NCI-H69 (cell line): ENCODE data around the gene TMCO5A.

ENCODE experiments used
- DNase-seq: peaks from one replicate; lab custom pipeline; 2025; lab: John Stamatoyannopoulos, UW

The TMCO5A gene

DNA sequence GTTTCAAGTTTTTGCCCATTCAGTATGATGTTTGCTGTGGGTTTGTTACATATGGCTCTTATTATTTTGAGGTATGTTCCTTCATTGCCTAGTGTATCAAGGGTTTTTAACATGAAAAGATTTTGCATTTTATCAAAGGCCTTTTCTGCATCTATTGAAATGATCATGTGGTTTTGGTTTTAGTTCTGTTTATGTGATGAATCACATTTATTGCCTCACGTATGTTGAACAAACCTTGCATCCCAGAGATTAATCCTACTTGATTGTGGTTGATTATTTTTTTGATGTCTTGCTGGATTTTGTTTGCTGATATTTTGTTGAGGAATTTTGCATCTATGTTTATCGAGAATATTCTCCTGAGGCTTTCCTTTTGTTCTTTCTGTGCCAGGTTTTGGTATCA lies 39.4 kb downstream of the TMCO5A start:
- DNase-seq = no peak

DNA sequence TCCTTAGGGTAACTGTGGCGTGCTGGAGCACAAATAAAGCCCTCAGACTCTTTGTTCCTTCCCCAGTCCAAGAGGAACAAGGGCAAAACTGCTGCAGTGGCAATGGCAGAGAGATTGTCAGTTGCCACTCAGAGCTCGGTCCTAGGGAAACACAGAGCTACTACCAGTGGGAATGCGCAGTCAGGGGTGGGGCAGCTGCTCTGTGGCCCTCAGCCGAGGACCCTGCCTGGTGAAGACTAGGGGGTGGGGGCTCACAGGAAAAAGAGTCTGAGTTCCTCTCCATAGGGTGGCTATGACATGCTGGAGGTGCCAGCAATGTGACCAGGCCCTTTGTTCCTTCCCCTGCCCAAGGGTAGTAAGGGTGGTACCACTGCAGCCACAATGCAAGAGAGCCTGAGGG lies 43.8 kb downstream of the TMCO5A start:
- DNase-seq = no peak

DNA sequence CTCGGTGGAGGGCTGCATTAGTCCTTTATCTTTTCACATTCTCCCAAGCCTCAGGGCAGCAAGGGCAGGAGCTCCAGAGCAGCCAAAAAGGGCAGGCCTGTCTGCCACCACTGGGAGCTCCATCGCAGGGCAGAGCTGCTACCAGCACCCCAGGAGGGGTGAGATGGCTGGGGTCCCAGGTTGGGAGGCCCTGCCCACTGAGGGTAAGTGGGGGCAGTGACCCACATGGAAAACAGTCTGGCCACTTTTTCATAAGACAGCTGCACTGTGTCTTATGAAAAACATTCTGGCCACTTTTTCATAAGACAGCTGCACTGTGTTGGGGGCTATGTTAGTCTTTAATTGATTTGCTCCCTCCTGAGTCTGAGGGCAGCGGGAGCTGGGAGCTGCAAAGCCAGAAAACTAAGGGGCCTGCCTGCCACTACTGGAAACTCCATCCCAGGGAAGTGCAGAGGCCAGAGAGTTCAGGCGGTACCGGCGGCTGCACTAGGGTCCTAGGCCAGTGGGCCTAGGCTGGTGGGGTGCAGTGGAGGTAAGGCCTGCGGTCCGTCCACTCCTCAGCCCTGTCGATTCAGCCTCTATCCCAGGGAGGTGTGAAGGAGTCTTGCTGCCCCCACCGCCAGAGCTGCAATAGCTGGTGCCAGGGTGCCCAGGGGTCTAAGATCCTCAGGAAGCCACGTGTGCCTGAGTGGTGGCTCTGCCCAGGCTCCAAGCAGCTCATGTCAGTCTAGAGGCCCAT lies 45.4 kb downstream of the TMCO5A start:
- no peak for DNase-seq

DNA sequence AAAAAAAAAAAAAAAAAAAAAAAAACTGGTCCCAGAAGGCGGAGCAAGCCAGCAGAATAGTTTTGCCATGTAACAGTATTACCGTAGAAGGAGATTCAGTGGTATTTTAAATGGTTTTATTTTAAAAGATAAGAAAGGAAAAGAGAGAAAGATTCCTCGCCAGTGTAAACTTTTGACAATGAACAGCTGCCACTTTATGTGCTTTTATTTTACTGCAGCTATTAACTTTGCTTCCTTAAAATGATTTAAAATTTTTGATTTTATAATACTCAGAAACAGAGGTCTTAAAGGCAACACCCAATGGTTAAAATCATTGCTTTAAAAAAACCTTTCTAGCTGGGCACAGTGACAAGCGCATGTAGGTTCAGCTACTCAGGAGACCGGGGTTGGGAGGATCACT lies 46.8 kb downstream of the TMCO5A start:
- no peak for DNase-seq

DNA sequence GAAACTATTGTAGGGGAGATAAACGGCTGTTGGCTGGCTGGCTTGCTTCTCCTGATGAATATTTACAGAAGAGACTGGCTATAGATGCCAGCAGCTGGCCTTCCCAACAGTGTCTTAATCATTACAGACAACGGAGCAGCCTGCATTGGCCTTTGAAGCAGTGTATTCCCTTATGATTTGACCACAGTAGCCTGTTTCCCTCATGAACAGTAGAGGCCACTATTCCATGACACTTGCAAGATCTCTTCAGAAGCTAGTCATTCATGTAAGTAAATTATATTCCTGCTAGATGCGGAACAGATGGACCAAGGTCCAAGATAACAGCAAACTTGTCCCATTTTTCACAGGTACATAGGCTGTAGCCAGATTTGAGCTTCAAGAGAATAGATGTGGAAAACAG lies 47.3 kb downstream of the TMCO5A start:
- DNase-seq = peak; percentile 55

DNA sequence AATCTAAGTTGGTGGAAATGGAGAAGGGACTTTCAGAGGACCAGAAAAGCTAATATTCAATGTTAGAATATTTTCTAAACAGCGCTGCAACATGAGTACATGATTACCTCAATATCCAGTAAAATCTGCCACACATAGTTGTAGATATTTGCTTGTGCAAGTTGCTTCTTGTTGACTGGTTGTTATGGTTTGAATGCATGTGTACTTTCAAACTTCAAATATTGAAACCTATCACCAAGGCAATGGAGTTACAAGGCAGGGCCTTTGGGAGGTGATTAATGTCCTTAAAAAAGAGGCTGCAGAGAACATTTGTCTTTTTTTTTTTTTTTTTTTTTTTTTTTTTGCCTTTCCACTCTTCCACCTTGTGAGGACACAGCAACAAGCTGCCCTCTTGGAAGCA lies 49.9 kb downstream of the TMCO5A start:
- no peak for DNase-seq

DNA sequence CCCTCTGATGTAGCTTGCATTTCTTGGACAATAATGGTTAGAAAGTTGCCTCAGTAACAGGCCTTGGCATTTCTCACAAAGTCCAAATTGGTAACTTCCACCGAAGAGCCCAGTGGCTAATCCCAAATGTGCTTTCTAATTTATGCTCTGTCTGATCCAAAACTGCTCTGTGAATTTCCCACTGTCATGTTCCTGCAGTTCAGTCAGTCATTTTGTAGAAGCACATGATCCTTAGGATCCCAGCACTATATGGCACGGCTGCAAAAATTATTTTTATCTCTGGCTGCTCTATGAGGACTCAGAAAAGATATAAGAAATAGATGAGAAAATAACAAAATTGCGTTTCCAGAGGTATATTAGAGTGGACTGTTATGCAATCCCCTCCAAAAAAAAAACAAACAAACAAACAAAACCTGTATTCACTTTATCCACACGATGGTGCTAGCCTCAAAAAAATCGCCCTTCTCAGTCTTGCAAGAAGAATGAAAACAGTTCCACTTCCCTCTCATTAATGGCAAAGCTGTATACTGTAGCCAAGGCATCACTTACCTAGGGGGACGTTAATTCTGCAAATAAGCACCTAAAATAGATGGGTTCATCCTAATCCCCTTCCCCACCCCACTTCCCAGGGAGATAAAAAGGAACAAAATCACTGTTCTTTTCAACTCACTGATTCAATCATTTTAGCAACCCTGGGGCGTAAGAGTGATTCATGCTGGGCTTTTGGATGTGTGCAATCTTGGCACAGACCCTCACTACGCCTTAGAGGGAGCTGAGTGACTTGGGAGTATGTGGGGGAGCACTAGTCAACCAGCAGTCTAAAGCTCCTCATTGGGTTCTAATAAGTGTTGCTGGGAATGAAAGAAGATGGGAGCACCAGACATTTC lies 61.3 kb downstream of the TMCO5A start:
- peak; percentile 59 for DNase-seq
